Spleen (tissue), 7 donors: ENCODE measurements around the gene AHDC1.

ENCODE experiments used
- POLR2A ChIP-seq, 3 donors: fragments of 450-650 bp; IDR thresholded peaks; one replicate each; pipeline ENCODE4 v1.5.1; 2017; ENCODE audit warnings: antibody characterized with exemption in 3 of 3, mild to moderate bottlenecking in 1 of 3
- POLR2AphosphoS5 ChIP-seq, 3 donors: sonication (generic); formaldehyde crosslinking; IDR thresholded peaks; one replicate each; pipeline ENCODE4 v1.5.1; 2017; ENCODE audit warnings: antibody characterized with exemption in 3 of 3
- TF ChIP-seq, protein P1 (sequence below), 11 experiments: fragments of 200-600 bp in 7 of 11; fragments of 450-650 bp in 4 of 11; sonication (generic) in 4 of 11; IDR thresholded peaks in 8 of 11; conservative IDR thresholded peaks in 3 of 11; 1 replicate in 7 of 11; 2 replicates in 4 of 11; pipeline versions ENCODE4 v1.4.0 to v1.8.0; 2016 to 2021; ENCODE audit warnings: antibody characterized with exemption in 11 of 11, inconsistent platforms in 4 of 11, mild to moderate bottlenecking in 1 of 11
- donor health status: DM: no; HTN: no; CAD: no; lungs with moderate emphysema.
- donor health status: DM: no; HTN: no; CAD: no.
- donor health status: DM: no; HTN: no; CAD: no.

DNA sequence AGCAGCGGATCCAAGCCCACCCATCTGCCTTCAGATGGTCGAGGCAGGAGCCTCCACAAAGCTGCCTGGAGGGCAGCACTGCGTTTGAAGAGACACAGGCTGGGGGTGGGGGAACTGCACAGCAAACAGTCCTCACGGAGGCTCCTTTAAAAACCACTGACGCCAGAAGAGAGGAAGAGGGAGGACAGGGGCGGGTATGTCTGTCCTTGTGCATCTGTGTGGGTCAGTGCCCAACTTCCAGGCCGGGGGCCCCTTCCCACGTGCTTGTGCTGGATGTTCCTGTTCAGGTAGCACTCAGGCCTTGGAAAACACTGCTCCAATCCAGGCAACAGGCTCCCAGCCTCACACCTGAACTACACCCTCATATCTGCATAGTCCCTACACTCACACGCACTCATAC, 7.7 kb downstream of the AHDC1 start:
- TF ChIP-seq POLR2A (IDR thresholded peaks at IDR 0.05) (no peak), POLR2AphosphoS5 (IDR thresholded peaks at IDR 0.05) (peak in 2 of 3 donors; percentile 29 to 56)
- TF ChIP-seq, protein P1, sequence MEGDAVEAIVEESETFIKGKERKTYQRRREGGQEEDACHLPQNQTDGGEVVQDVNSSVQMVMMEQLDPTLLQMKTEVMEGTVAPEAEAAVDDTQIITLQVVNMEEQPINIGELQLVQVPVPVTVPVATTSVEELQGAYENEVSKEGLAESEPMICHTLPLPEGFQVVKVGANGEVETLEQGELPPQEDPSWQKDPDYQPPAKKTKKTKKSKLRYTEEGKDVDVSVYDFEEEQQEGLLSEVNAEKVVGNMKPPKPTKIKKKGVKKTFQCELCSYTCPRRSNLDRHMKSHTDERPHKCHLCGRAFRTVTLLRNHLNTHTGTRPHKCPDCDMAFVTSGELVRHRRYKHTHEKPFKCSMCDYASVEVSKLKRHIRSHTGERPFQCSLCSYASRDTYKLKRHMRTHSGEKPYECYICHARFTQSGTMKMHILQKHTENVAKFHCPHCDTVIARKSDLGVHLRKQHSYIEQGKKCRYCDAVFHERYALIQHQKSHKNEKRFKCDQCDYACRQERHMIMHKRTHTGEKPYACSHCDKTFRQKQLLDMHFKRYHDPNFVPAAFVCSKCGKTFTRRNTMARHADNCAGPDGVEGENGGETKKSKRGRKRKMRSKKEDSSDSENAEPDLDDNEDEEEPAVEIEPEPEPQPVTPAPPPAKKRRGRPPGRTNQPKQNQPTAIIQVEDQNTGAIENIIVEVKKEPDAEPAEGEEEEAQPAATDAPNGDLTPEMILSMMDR (IDR thresholded peaks at IDR 0.05 in 8 of 11, conservative IDR thresholded peaks at IDR 0.05 in 3 of 11) = no peak
